ENCODE results near the gene HLA-DRB1. TPM values are rescaled to one million over a fixed set of nuclear protein-coding genes. Genes with fewer than 3 reads are reported as not detected.
A peak's percentile ranks its signal among the peaks of the same experiment; 100 is the strongest.

Gene HLA-DRB1
- total and polyA plus RNA-seq, 2 experiments from 2014 or later, result 0.38 to 1.5 TPM

DNA sequence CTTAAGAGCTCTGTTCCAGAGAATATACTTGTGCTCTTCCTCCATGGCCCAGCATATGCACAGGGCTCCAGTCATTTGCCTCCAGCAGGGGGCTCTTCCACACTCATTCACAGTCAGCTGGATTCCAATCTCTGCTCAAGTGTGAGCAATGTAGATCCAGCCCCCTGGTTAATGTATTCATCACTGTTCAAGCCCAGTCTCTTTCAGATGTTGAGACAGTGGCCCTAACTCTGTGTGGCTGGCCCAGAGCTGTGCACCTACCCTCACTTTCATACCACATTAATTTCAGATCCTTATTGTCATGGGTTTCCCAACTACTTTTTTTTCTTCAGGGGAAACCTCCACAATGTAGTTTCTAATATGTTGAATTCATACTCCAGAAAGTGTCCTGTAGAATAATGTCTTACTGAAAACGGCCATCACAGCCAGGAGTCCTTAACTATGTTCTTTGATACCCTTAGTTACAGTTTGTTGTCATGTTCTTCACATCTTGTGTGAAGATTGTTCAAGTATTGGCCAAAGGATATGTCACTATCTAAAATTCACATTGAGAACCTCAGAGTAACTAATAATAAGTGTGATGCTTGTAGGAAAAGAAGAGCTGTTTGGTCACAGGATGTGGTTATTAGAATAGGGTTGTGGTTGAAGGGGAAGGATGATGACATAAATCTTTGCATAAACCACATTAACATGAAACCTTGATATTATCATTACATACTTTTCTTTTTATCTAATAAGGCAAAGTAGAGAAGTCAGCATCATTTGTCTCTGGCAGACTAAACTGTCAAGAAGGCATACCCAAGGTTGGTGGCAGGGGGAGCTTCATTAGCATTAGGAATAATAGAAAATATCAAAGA lies 33.1 kb upstream of the HLA-DRB1 start:
- Mint-ChIP-seq H3K4me3 (no peak overlapping the region), H3K9me3 (no peaks in the 10 kb centered on the region), H3K27me3 (ENCODE audit: insufficient read depth, low read depth, poor library complexity) (no peaks in the 10 kb centered on the region), H3K27ac (no peak overlapping the region), H3K4me1 (peaks cover 11% of the 10 kb centered on the region), H3K36me3 (ENCODE audit: low read depth) (no peaks in the 10 kb centered on the region)
- Histone ChIP-seq H3K9me2 (ENCODE audit: insufficient read depth) (no peaks in the 10 kb centered on the region), H3K79me2 (replicated peaks; ENCODE audit: insufficient read depth) (no peaks in the 10 kb centered on the region), H3K4me1 (ENCODE audit: insufficient read depth) (no peaks in the 10 kb centered on the region), H3F3A (replicated peaks; ENCODE audit: low read depth) (no peaks in the 10 kb centered on the region), H3K36me3 (ENCODE audit: insufficient read depth) (no peaks in the 10 kb centered on the region), H3K4me3 (no peak overlapping the region), H2AFZ (0 out of 2 replicates have a peak overlapping the region, but pooled peaks have one; percentile 43), H4K20me1 (replicated peaks; ENCODE audit: insufficient read depth) (no peaks in the 10 kb centered on the region), H3K27ac (ENCODE audit: low read depth) (no peak overlapping the region), H3K27me3 (ENCODE audit: insufficient read depth) (no peaks in the 10 kb centered on the region), H3K4me2 (no peak overlapping the region)
- peak; percentile 60 for DNase-seq (ENCODE audit: low spot score)
- peak; percentile 97 for ATAC-seq
- TF ChIP-seq, protein P1, sequence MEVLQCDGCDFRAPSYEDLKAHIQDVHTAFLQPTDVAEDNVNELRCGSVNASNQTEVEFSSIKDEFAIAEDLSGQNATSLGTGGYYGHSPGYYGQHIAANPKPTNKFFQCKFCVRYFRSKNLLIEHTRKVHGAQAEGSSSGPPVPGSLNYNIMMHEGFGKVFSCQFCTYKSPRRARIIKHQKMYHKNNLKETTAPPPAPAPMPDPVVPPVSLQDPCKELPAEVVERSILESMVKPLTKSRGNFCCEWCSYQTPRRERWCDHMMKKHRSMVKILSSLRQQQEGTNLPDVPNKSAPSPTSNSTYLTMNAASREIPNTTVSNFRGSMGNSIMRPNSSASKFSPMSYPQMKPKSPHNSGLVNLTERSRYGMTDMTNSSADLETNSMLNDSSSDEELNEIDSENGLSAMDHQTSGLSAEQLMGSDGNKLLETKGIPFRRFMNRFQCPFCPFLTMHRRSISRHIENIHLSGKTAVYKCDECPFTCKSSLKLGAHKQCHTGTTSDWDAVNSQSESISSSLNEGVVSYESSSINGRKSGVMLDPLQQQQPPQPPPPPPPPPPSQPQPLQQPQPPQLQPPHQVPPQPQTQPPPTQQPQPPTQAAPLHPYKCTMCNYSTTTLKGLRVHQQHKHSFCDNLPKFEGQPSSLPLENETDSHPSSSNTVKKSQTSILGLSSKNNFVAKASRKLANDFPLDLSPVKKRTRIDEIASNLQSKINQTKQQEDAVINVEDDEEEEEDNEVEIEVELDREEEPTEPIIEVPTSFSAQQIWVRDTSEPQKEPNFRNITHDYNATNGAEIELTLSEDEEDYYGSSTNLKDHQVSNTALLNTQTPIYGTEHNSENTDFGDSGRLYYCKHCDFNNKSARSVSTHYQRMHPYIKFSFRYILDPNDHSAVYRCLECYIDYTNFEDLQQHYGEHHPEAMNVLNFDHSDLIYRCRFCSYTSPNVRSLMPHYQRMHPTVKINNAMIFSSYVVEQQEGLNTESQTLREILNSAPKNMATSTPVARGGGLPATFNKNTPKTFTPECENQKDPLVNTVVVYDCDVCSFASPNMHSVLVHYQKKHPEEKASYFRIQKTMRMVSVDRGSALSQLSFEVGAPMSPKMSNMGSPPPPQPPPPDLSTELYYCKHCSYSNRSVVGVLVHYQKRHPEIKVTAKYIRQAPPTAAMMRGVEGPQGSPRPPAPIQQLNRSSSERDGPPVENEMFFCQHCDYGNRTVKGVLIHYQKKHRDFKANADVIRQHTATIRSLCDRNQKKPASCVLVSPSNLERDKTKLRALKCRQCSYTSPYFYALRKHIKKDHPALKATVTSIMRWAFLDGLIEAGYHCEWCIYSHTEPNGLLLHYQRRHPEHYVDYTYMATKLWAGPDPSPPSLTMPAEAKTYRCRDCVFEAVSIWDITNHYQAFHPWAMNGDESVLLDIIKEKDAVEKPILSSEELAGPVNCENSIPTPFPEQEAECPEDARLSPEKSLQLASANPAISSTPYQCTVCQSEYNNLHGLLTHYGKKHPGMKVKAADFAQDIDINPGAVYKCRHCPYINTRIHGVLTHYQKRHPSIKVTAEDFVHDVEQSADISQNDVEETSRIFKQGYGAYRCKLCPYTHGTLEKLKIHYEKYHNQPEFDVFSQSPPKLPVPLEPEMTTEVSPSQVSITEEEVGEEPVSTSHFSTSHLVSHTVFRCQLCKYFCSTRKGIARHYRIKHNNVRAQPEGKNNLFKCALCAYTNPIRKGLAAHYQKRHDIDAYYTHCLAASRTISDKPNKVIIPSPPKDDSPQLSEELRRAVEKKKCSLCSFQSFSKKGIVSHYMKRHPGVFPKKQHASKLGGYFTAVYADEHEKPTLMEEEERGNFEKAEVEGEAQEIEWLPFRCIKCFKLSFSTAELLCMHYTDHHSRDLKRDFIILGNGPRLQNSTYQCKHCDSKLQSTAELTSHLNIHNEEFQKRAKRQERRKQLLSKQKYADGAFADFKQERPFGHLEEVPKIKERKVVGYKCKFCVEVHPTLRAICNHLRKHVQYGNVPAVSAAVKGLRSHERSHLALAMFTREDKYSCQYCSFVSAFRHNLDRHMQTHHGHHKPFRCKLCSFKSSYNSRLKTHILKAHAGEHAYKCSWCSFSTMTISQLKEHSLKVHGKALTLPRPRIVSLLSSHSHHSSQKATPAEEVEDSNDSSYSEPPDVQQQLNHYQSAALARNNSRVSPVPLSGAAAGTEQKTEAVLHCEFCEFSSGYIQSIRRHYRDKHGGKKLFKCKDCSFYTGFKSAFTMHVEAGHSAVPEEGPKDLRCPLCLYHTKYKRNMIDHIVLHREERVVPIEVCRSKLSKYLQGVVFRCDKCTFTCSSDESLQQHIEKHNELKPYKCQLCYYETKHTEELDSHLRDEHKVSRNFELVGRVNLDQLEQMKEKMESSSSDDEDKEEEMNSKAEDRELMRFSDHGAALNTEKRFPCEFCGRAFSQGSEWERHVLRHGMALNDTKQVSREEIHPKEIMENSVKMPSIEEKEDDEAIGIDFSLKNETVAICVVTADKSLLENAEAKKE (CRISPR knock-in tag; IDR thresholded peaks at IDR 0.05), result no peak
- no peak for TF ChIP-seq EZH2phosphoT487 (IDR thresholded peaks at IDR 0.05; ENCODE audit: unreplicated experiment)
- TF ChIP-seq, protein P2, sequence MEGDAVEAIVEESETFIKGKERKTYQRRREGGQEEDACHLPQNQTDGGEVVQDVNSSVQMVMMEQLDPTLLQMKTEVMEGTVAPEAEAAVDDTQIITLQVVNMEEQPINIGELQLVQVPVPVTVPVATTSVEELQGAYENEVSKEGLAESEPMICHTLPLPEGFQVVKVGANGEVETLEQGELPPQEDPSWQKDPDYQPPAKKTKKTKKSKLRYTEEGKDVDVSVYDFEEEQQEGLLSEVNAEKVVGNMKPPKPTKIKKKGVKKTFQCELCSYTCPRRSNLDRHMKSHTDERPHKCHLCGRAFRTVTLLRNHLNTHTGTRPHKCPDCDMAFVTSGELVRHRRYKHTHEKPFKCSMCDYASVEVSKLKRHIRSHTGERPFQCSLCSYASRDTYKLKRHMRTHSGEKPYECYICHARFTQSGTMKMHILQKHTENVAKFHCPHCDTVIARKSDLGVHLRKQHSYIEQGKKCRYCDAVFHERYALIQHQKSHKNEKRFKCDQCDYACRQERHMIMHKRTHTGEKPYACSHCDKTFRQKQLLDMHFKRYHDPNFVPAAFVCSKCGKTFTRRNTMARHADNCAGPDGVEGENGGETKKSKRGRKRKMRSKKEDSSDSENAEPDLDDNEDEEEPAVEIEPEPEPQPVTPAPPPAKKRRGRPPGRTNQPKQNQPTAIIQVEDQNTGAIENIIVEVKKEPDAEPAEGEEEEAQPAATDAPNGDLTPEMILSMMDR (conservative IDR thresholded peaks at IDR 0.05; ENCODE audit: low read depth in 2 of 2), result peak; percentile 13 to 50; a peak in 2 of 4 replicates

Measured in GM23338 (cell line).